Activated T-helper 17 cell treated with anti-CD3 and anti-CD28 coated beads, Interleukin-2, amount 50 U/mL, for 72 hours (primary cell): Measurements from ENCODE around the gene SLC22A12. TPM values are rescaled to one million over a fixed set of nuclear protein-coding genes. Genes with fewer than 3 reads are reported as not detected.

ENCODE experiments used
- ATAC-seq: fragments of 150-1000 bp; cut with Tn5 transposase; replicated peaks from 2 replicates; pipeline ENCODE4 v1.10.0; 2021; ENCODE audit warnings: mild to moderate bottlenecking, moderate library complexity
- H3K27ac Mint-ChIP-seq: one replicate; pipeline ENCODE4 v1.8.0; 2022; ENCODE audit warnings: mixed read lengths
- H3K27me3 Mint-ChIP-seq: one replicate; pipeline ENCODE4 v1.8.0; 2022; ENCODE audit warnings: mixed read lengths
- H3K36me3 Mint-ChIP-seq: one replicate; pipeline ENCODE4 v1.8.0; 2022; ENCODE audit warnings: low read depth, mild to moderate bottlenecking, mixed read lengths
- H3K4me1 Mint-ChIP-seq: one replicate; pipeline ENCODE4 v1.8.0; 2022; ENCODE audit warnings: mixed read lengths
- H3K4me3 Mint-ChIP-seq: one replicate; pipeline ENCODE4 v1.8.0; 2022; ENCODE audit warnings: mild to moderate bottlenecking, mixed read lengths
- H3K9me3 Mint-ChIP-seq: one replicate; pipeline ENCODE4 v1.8.0; 2022; ENCODE audit warnings: mixed read lengths
- total RNA-seq, 2 donors: library from RNA; stranded (reverse); gene quantifications; one replicate each; pipeline ENCODE4 v1.2.3, GENCODE V29; 2022

The SLC22A12 gene
- total RNA-seq, 2 donors from 2014 or later = not detected

GRCh38 chr11:64568584-64569140 lies 22.4 kb upstream of the SLC22A12 start:
- Mint-ChIP-seq H3K4me1 (peaks cover 5% of the 10 kb centered on the region), H3K9me3 (no peaks in the 10 kb centered on the region), H3K27me3 (peaks cover 5% of the 10 kb centered on the region), H3K4me3 (no peak overlapping the region), H3K27ac (no peak overlapping the region), H3K36me3 (no peaks in the 10 kb centered on the region)
- ATAC-seq = no peak

GRCh38 chr11:64569300-64569970 lies 21.6 kb upstream of the SLC22A12 start:
- Mint-ChIP-seq H3K27ac (no peak overlapping the region), H3K4me1 (peaks cover 5% of the 10 kb centered on the region), H3K27me3 (peaks cover 5% of the 10 kb centered on the region), H3K36me3 (no peaks in the 10 kb centered on the region), H3K4me3 (no peak overlapping the region), H3K9me3 (no peaks in the 10 kb centered on the region)
- no peak for ATAC-seq

GRCh38 chr11:64570341-64570740 lies 20.7 kb upstream of the SLC22A12 start:
- ATAC-seq = no peak
- Mint-ChIP-seq H3K27me3 (peaks cover 5% of the 10 kb centered on the region), H3K4me1 (peaks cover 5% of the 10 kb centered on the region), H3K27ac (no peak overlapping the region), H3K4me3 (no peak overlapping the region), H3K9me3 (no peaks in the 10 kb centered on the region), H3K36me3 (no peaks in the 10 kb centered on the region)

- Mint-ChIP-seq H3K4me3 (no peak overlapping the region), H3K9me3 (no peaks in the 10 kb centered on the region), H3K27ac (no peak overlapping the region), H3K4me1 (peaks cover 5% of the 10 kb centered on the region), H3K36me3 (no peaks in the 10 kb centered on the region), H3K27me3 (peaks cover 5% of the 10 kb centered on the region)
- no peak for ATAC-seq
Measured at GRCh38 chr11:64571050-64571409, 20.0 kb upstream of the SLC22A12 start.

- Mint-ChIP-seq H3K27ac (no peak overlapping the region), H3K9me3 (no peaks in the 10 kb centered on the region), H3K27me3 (peaks cover 5% of the 10 kb centered on the region), H3K4me1 (peaks cover 3% of the 10 kb centered on the region), H3K4me3 (no peak overlapping the region), H3K36me3 (no peaks in the 10 kb centered on the region)
- ATAC-seq = no peak
Measured at GRCh38 chr11:64571410-64572091, 19.5 kb upstream of the SLC22A12 start.

- ATAC-seq = no peak
Measured at GRCh38 chr11:64572143-64572542, 18.9 kb upstream of the SLC22A12 start.

GRCh38 chr11:64577202-64577601 lies 13.8 kb upstream of the SLC22A12 start:
- Mint-ChIP-seq H3K4me1 (no peaks in the 10 kb centered on the region), H3K36me3 (no peaks in the 10 kb centered on the region), H3K4me3 (no peak overlapping the region), H3K27ac (no peak overlapping the region), H3K9me3 (no peaks in the 10 kb centered on the region), H3K27me3 (peaks cover 16% of the 10 kb centered on the region)
- no peak for ATAC-seq

More at GRCh38 chr11:64572143-64572542, 18.9 kb upstream of the SLC22A12 start:
- no peaks in the 10 kb centered on the region for H3K9me3 Mint-ChIP-seq
- H3K27ac Mint-ChIP-seq = no peak overlapping the region
- H3K4me1 Mint-ChIP-seq = no peaks in the 10 kb centered on the region
- H3K27me3 Mint-ChIP-seq = peaks cover 10% of the 10 kb centered on the region
- no peaks in the 10 kb centered on the region for H3K36me3 Mint-ChIP-seq
- H3K4me3 Mint-ChIP-seq = no peak overlapping the region

- Mint-ChIP-seq H3K27ac (no peak overlapping the region), H3K9me3 (no peaks in the 10 kb centered on the region), H3K4me1 (peaks cover 5% of the 10 kb centered on the region), H3K36me3 (no peaks in the 10 kb centered on the region), H3K4me3 (no peak overlapping the region), H3K27me3 (peaks cover 18% of the 10 kb centered on the region)
- ATAC-seq = no peak
Measured at GRCh38 chr11:64580412-64580811, 10.6 kb upstream of the SLC22A12 start.

- no peak overlapping the region for H3K4me3 Mint-ChIP-seq
- no peaks in the 10 kb centered on the region for H3K9me3 Mint-ChIP-seq
- H3K27me3 Mint-ChIP-seq = peaks cover 18% of the 10 kb centered on the region
- peaks cover 5% of the 10 kb centered on the region for H3K4me1 Mint-ChIP-seq
- ATAC-seq = no peak
- H3K36me3 Mint-ChIP-seq = no peaks in the 10 kb centered on the region
- no peak overlapping the region for H3K27ac Mint-ChIP-seq
Measured at GRCh38 chr11:64581057-64581523, 9.9 kb upstream of the SLC22A12 start.

GRCh38 chr11:64582885-64583284 lies 8.1 kb upstream of the SLC22A12 start:
- no peak for ATAC-seq
- H3K36me3 Mint-ChIP-seq = no peaks in the 10 kb centered on the region
- peaks cover 2% of the 10 kb centered on the region for H3K9me3 Mint-ChIP-seq
- peaks cover 5% of the 10 kb centered on the region for H3K4me1 Mint-ChIP-seq
- H3K27ac Mint-ChIP-seq = no peak overlapping the region
- peaks cover 19% of the 10 kb centered on the region for H3K27me3 Mint-ChIP-seq
- H3K4me3 Mint-ChIP-seq = no peak overlapping the region

GRCh38 chr11:64583296-64584262 lies 7.4 kb upstream of the SLC22A12 start:
- no peak overlapping the region for H3K27ac Mint-ChIP-seq
- H3K4me3 Mint-ChIP-seq = no peak overlapping the region
- peaks cover 5% of the 10 kb centered on the region for H3K4me1 Mint-ChIP-seq
- peaks cover 26% of the 10 kb centered on the region for H3K27me3 Mint-ChIP-seq
- peaks cover 9% of the 10 kb centered on the region for H3K9me3 Mint-ChIP-seq
- ATAC-seq = no peak
- no peaks in the 10 kb centered on the region for H3K36me3 Mint-ChIP-seq

- Mint-ChIP-seq H3K36me3 (no peaks in the 10 kb centered on the region), H3K27ac (no peak overlapping the region), H3K4me3 (no peak overlapping the region), H3K27me3 (peaks cover 29% of the 10 kb centered on the region), H3K4me1 (peaks cover 5% of the 10 kb centered on the region), H3K9me3 (peaks cover 14% of the 10 kb centered on the region)
- ATAC-seq = no peak
Measured at GRCh38 chr11:64585150-64585549, 5.9 kb upstream of the SLC22A12 start.

- Mint-ChIP-seq H3K36me3 (no peaks in the 10 kb centered on the region), H3K9me3 (peaks cover 14% of the 10 kb centered on the region), H3K27me3 (peaks cover 29% of the 10 kb centered on the region), H3K4me3 (no peak overlapping the region), H3K27ac (no peak overlapping the region), H3K4me1 (peaks cover 5% of the 10 kb centered on the region)
- ATAC-seq = no peak
Measured at GRCh38 chr11:64586366-64586765, 4.7 kb upstream of the SLC22A12 start.

GRCh38 chr11:64588701-64589100 lies 2.3 kb upstream of the SLC22A12 start:
- Mint-ChIP-seq H3K4me1 (peaks cover 5% of the 10 kb centered on the region), H3K27ac (no peak overlapping the region), H3K27me3 (peaks cover 29% of the 10 kb centered on the region), H3K9me3 (peaks cover 14% of the 10 kb centered on the region), H3K36me3 (no peaks in the 10 kb centered on the region), H3K4me3 (no peak overlapping the region)
- no peak for ATAC-seq
